Colonic mucosa (tissue), 4 donors: ENCODE data around the gene TMC4. TPM values are rescaled to one million over a fixed set of nuclear protein-coding genes. Genes with fewer than 3 reads are reported as not detected.

Source experiments
- DNase-seq: peaks from one replicate; pipeline ENCODE4 v3.0.0-alpha.2; 2020
- H3K27ac ChIP-seq: fragments of 200-600 bp; one replicate; pipeline ENCODE4 v1.8.0; 2021
- H3K27me3 ChIP-seq: fragments of 200-600 bp; one replicate; pipeline ENCODE4 v1.8.0; 2021
- H3K36me3 ChIP-seq: fragments of 200-600 bp; one replicate; pipeline ENCODE4 v1.8.0; 2021
- H3K4me1 ChIP-seq: fragments of 200-600 bp; one replicate; pipeline ENCODE4 v1.8.0; 2021; ENCODE audit warnings: mild to moderate bottlenecking
- H3K4me3 ChIP-seq: fragments of 200-600 bp; one replicate; pipeline ENCODE4 v1.8.0; 2021
- H3K9ac ChIP-seq, 2 donors: one replicate each; pipeline ENCODE4 v1.7.0; 2013; ENCODE audit warnings: control low read depth in 2 of 2, low read depth in 2 of 2, low read length in 2 of 2
- H3K9me3 ChIP-seq: fragments of 200-600 bp; one replicate; pipeline ENCODE4 v1.8.0; 2021
- CTCF ChIP-seq: fragments of 200-600 bp; IDR thresholded peaks from one replicate; pipeline ENCODE4 v1.8.0; 2022; ENCODE audit warnings: antibody characterized with exemption, mild to moderate bottlenecking
- intact Hi-C: fragments of 100-400 bp; cut with DNase I; formaldehyde crosslinking; loops from one replicate; pipeline ENCODE4 v1.14.1; 2022
- total RNA-seq, 2 donors: library from RNA; stranded (reverse); fragmentation: NEBNext Ultra II Directional in 1 of 2; extraction: Animal tissue kit (Norgen Biotek cat#: 25700) in 1 of 2; gene quantifications; one replicate each; pipeline ENCODE4 v1.2.1, GENCODE V29; 2021
- donor health status: healthy.
- donor health status: DM: no; HTN: no; CAD: no.
- donor health status: DM: no; HTN: no; CAD: no.

Gene TMC4
- total RNA-seq, 2 donors from 2014 or later, result 80.9 to 165 TPM

- no peaks in the 10 kb centered on the region for H3K36me3 ChIP-seq
- no peak overlapping the region for H3K4me3 ChIP-seq
- no peaks in the 10 kb centered on the region for H3K4me1 ChIP-seq
- TF ChIP-seq CTCF, result no peak
- H3K9me3 ChIP-seq, result no peaks in the 10 kb centered on the region
- DNase-seq, result no peak
- no peak overlapping the region for H3K9ac ChIP-seq
- no peak overlapping the region for H3K27ac ChIP-seq
- intact Hi-C loops, result loop anchor here (5.0 kb wide), 1 partner anchor 63 kb away; no protein-coding TSS in a partner anchor
- H3K27me3 ChIP-seq, result no peaks in the 10 kb centered on the region
Observed at GRCh38 chr19:54169149-54169740, 3.7 kb downstream of the TMC4 start.

GRCh38 chr19:54168174-54168917, 4.6 kb downstream of the TMC4 start:
- peaks cover 2% of the 10 kb centered on the region for H3K4me1 ChIP-seq
- peak; percentile 98 for DNase-seq
- peak overlapping the region in 1 of 2 donors; percentile 26 for H3K9ac ChIP-seq
- H3K9me3 ChIP-seq, result no peaks in the 10 kb centered on the region
- H3K27ac ChIP-seq, result no peak overlapping the region
- no peaks in the 10 kb centered on the region for H3K36me3 ChIP-seq
- TF ChIP-seq CTCF, result peak; percentile 86
- no peak overlapping the region for H3K4me3 ChIP-seq
- no peaks in the 10 kb centered on the region for H3K27me3 ChIP-seq
- intact Hi-C loops, result loop anchor here (5.0 kb wide), 1 partner anchor 64 kb away; no protein-coding TSS in a partner anchor

GRCh38 chr19:54165222-54165621, 7.7 kb downstream of the TMC4 start:
- no peak for DNase-seq
- no peak for TF ChIP-seq CTCF
- Histone ChIP-seq H3K27ac (no peak overlapping the region), H3K4me1 (peaks cover 23% of the 10 kb centered on the region), H3K4me3 (no peak overlapping the region), H3K36me3 (no peaks in the 10 kb centered on the region), H3K9ac (no peak overlapping the region), H3K9me3 (no peaks in the 10 kb centered on the region), H3K27me3 (no peaks in the 10 kb centered on the region)
- intact Hi-C loops, result loop anchor here (5.0 kb wide), 1 partner anchor 67 kb away; no protein-coding TSS in a partner anchor

GRCh38 chr19:54164369-54165068, 8.4 kb downstream of the TMC4 start:
- Histone ChIP-seq H3K9ac (peak overlapping the region in 1 of 2 donors; percentile 56), H3K4me3 (no peak overlapping the region), H3K36me3 (no peaks in the 10 kb centered on the region), H3K27ac (no peak overlapping the region), H3K4me1 (peaks cover 23% of the 10 kb centered on the region), H3K27me3 (no peaks in the 10 kb centered on the region), H3K9me3 (no peaks in the 10 kb centered on the region)
- TF ChIP-seq CTCF, result no peak
- intact Hi-C loops, result loop anchor here (5.0 kb wide), 1 partner anchor 68 kb away; no protein-coding TSS in a partner anchor
- peak; percentile 95 for DNase-seq

GRCh38 chr19:54162884-54163283, 10.1 kb downstream of the TMC4 start:
- Histone ChIP-seq H3K36me3 (no peaks in the 10 kb centered on the region), H3K9me3 (no peaks in the 10 kb centered on the region), H3K4me1 (peaks cover 29% of the 10 kb centered on the region), H3K27ac (peak overlapping the region; percentile 77), H3K9ac (peak overlapping the region; percentile 63 to 71), H3K27me3 (no peaks in the 10 kb centered on the region), H3K4me3 (peak overlapping the region; percentile 30)
- intact Hi-C loops, result no loop called here
- TF ChIP-seq CTCF, result no peak
- DNase-seq, result no peak
